ENCODE measurements around the gene TXNRD2.
"Not testable (repeated sequence)": the region's sequence is repeated elsewhere in the genome, so short reads cannot be mapped to it uniquely, and the experiment has no call there.

The TXNRD2 gene

DNA sequence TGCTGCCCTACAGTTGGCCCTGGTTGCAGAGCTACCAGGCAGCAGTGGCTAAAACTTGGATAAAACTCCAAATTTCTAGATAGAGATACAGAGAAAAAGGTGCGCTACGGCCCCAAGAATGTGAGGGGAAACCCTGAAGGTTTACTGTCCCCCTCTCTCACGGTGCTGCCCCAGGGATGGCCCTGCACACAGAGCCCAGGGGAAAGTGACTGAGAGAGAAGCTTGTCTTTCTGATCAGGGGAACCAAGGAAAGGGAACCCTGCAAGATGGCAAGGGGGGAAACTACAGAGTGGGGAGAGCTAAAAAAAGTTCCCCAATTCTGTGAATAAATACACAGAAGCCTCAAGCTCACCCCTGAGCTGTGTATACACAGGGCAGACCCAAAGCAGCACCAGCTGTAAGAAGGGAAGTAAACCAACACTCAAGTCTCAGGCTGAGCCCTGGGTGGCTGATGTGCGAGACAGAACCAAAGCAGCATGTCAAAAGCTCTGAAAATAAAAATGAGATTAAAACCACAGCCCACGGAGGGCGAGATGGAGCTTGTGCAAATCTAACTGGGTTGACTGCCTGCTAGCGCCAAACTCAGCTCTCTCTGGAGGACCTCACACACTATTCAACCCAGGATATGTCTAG is 109.0 kb downstream of the TXNRD2 start:
- Histone ChIP-seq H3K9ac (ENCODE audit: low read length) (no peak overlapping the region), H3K4me1 (ENCODE audit: low read length) (peaks cover 3% of the 10 kb centered on the region; the same call in 1 of the 2 replicates), H3K79me2 (ENCODE audit: low read length) (peaks cover 7% of the 10 kb centered on the region; the same call in 1 of the 2 replicates), H3K9me3 (replicated peaks; ENCODE audit: insufficient read depth, low read length) (no peaks in the 10 kb centered on the region), H3K27ac (ENCODE audit: low read length) (no peak overlapping the region), H3K9me2 (replicated peaks; ENCODE audit: insufficient read depth, low read length) (no peaks in the 10 kb centered on the region), H3F3A (ENCODE audit: insufficient read depth, low read length) (no peaks in the 10 kb centered on the region), H4K20me1 (ENCODE audit: insufficient read depth, low read length) (0 out of 2 replicates have a peak, but pooled peaks cover under 1% of the 10 kb centered on the region), H3K36me3 (replicated peaks; ENCODE audit: insufficient read depth, low read length) (no peaks in the 10 kb centered on the region), H3K4me2 (ENCODE audit: low read depth, low read length) (no peak overlapping the region), H3K27me3 (replicated peaks; ENCODE audit: insufficient read depth, low read length) (no peaks in the 10 kb centered on the region), H3K4me3 (ENCODE audit: low read length) (no peak overlapping the region), H2AFZ (ENCODE audit: low read length) (no peak overlapping the region)
- no peak for TF ChIP-seq EZH2phosphoT487 (IDR thresholded peaks at IDR 0.05; ENCODE audit: low read length)
- DNase-seq, result no peak

DNA sequence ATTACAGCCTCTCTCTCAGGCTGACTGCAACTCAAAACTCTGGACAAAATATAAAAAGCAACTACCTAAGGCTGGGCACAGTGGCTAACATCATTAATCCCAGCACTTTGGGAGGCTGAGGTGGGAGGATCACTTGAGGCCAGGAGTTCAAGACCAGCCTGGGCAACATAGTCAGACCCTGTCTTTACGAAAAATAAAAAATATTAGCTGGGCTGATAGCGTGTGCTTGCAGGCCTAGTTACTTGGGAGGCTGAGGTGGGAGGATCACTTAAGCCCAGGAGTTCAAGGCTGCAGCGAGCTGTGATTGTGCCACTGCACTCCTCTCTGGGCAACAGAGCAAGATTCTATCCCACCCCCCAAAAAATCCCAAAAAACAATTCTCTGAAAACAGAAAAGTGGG is 109.6 kb downstream of the TXNRD2 start:
- H3K4me2 ChIP-seq (ENCODE audit: low read depth, low read length); H3K27ac ChIP-seq (ENCODE audit: low read length): not testable (repeated sequence)

DNA sequence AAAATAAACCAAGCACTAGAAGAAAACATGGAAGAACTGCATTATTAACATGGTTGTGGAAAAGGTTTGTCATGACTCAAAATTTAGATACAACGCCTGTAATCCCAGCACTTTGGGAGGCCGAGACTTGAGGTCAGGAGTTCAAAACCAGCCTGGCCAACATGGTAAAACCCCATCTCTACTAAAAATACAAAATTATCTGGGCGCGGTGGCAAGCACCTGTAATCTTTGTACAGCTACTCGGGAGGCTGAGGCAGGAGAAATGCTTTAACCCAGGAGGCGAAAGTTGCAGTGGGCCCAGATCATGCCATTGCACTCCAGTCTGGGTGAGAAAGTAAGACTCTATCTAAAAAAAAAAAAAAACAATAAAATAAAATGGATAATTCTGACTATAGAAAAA is 110.6 kb downstream of the TXNRD2 start:
- Histone ChIP-seq H3K36me3 (replicated peaks; ENCODE audit: insufficient read depth, low read length) (no peaks in the 10 kb centered on the region), H3K4me1 (ENCODE audit: low read length) (peaks cover 3% of the 10 kb centered on the region; the same call in 1 of the 2 replicates), H3K9me2 (replicated peaks; ENCODE audit: insufficient read depth, low read length) (no peaks in the 10 kb centered on the region), H3K4me2 (ENCODE audit: low read depth, low read length) (no peak overlapping the region), H2AFZ (ENCODE audit: low read length) (no peak overlapping the region), H3K27ac (ENCODE audit: low read length) (no peak overlapping the region), H3K9me3 (replicated peaks; ENCODE audit: insufficient read depth, low read length) (no peaks in the 10 kb centered on the region), H3K27me3 (replicated peaks; ENCODE audit: insufficient read depth, low read length) (no peaks in the 10 kb centered on the region), H3K79me2 (ENCODE audit: low read length) (peaks cover 5% of the 10 kb centered on the region; the same call in 1 of the 2 replicates), H4K20me1 (ENCODE audit: insufficient read depth, low read length) (no peaks in the 10 kb centered on the region), H3F3A (ENCODE audit: insufficient read depth, low read length) (no peaks in the 10 kb centered on the region), H3K4me3 (ENCODE audit: low read length) (no peak overlapping the region), H3K9ac (ENCODE audit: low read length) (no peak overlapping the region)
- TF ChIP-seq EZH2 (optimal IDR thresholded peaks at IDR 0.05; ENCODE audit: low read depth, low read length), result no peak
- TF ChIP-seq EZH2phosphoT487 (IDR thresholded peaks at IDR 0.05; ENCODE audit: low read length), result no peak
- TF ChIP-seq, protein P1, sequence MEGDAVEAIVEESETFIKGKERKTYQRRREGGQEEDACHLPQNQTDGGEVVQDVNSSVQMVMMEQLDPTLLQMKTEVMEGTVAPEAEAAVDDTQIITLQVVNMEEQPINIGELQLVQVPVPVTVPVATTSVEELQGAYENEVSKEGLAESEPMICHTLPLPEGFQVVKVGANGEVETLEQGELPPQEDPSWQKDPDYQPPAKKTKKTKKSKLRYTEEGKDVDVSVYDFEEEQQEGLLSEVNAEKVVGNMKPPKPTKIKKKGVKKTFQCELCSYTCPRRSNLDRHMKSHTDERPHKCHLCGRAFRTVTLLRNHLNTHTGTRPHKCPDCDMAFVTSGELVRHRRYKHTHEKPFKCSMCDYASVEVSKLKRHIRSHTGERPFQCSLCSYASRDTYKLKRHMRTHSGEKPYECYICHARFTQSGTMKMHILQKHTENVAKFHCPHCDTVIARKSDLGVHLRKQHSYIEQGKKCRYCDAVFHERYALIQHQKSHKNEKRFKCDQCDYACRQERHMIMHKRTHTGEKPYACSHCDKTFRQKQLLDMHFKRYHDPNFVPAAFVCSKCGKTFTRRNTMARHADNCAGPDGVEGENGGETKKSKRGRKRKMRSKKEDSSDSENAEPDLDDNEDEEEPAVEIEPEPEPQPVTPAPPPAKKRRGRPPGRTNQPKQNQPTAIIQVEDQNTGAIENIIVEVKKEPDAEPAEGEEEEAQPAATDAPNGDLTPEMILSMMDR (IDR thresholded peaks at IDR 0.05; ENCODE audit: low read length), result no peak
- DNase-seq, result no peak

More for the DNA sequence above, 109.6 kb downstream of the TXNRD2 start:
- not testable (repeated sequence) for H3K4me1 ChIP-seq (ENCODE audit: low read length); DNase-seq; H3K9ac ChIP-seq (ENCODE audit: low read length); H4K20me1 ChIP-seq (ENCODE audit: insufficient read depth, low read length); H3K27me3 ChIP-seq (replicated peaks; ENCODE audit: insufficient read depth, low read length); H3K9me2 ChIP-seq (replicated peaks; ENCODE audit: insufficient read depth, low read length); H3K9me3 ChIP-seq (replicated peaks; ENCODE audit: insufficient read depth, low read length); H2AFZ ChIP-seq (ENCODE audit: low read length); H3K36me3 ChIP-seq (replicated peaks; ENCODE audit: insufficient read depth, low read length); H3K79me2 ChIP-seq (ENCODE audit: low read length); H3K4me3 ChIP-seq (ENCODE audit: low read length); H3F3A ChIP-seq (ENCODE audit: insufficient read depth, low read length)

DNA sequence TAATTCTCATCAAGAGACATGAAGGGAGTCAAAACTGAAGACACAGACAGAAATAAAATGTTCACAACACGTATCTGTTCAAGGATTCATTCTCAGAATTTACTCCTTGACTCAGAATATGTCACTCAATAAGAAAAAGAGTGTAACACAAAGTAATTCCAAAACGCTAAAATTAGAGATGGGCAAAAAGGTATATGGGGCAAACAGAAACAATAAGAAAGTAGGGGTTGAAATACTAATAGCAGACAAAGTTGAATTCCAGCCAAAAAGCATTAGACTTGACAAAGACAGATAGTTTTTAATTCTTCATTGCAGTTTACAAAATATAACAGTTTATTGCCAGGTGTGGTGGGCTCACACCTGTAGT is 113.6 kb downstream of the TXNRD2 start:
- no peak overlapping the region for H3K27ac ChIP-seq (ENCODE audit: low read length)
- no peak for TF ChIP-seq EZH2 (optimal IDR thresholded peaks at IDR 0.05; ENCODE audit: low read depth, low read length)
- TF ChIP-seq, protein P1 (IDR thresholded peaks at IDR 0.05; ENCODE audit: low read length), result no peak
- no peak for TF ChIP-seq EZH2phosphoT487 (IDR thresholded peaks at IDR 0.05; ENCODE audit: low read length)
- no peak overlapping the region for H3K4me3 ChIP-seq (ENCODE audit: low read length)
- no peak overlapping the region for H3K4me2 ChIP-seq (ENCODE audit: low read depth, low read length)
- H4K20me1 ChIP-seq (ENCODE audit: insufficient read depth, low read length), result no peaks in the 10 kb centered on the region
- no peak for DNase-seq
- H3K79me2 ChIP-seq (ENCODE audit: low read length), result peaks cover 11% of the 10 kb centered on the region; the same call in 1 of the 2 replicates
- no peaks in the 10 kb centered on the region for H3K4me1 ChIP-seq (ENCODE audit: low read length)
- no peaks in the 10 kb centered on the region for H3K27me3 ChIP-seq (replicated peaks; ENCODE audit: insufficient read depth, low read length)
- no peaks in the 10 kb centered on the region for H3F3A ChIP-seq (ENCODE audit: insufficient read depth, low read length)
- no peaks in the 10 kb centered on the region for H3K9me2 ChIP-seq (replicated peaks; ENCODE audit: insufficient read depth, low read length)
- no peaks in the 10 kb centered on the region for H3K36me3 ChIP-seq (replicated peaks; ENCODE audit: insufficient read depth, low read length)
- no peak overlapping the region for H3K9ac ChIP-seq (ENCODE audit: low read length)
- H3K9me3 ChIP-seq (replicated peaks; ENCODE audit: insufficient read depth, low read length), result no peaks in the 10 kb centered on the region
- no peak overlapping the region for H2AFZ ChIP-seq (ENCODE audit: low read length)

Measured in MM.1S (cell line).